PFSK-1 (cell line): ENCODE results near the gene TCF23.

ENCODE experiments used
- POLR2AphosphoS5 ChIP-seq: IDR thresholded peaks from 2 replicates; pipeline ENCODE4 v1.6.1; 2012; ENCODE audit warnings: low read depth, mild to moderate bottlenecking, control low read depth, low read length, moderate library complexity
- SIN3A ChIP-seq: IDR thresholded peaks from 2 replicates; pipeline ENCODE4 v1.6.1; 2012; ENCODE audit warnings: mild to moderate bottlenecking, low read length, moderate library complexity, borderline replicate concordance; ENCODE audit not compliant: insufficient read depth
- TAF1 ChIP-seq: IDR thresholded peaks from 2 replicates; pipeline ENCODE4 v1.6.1; 2012; ENCODE audit warnings: low read length, control low read depth, borderline replicate concordance; ENCODE audit not compliant: insufficient read depth
- TF ChIP-seq, protein P1 (sequence below), 2 experiments: IDR thresholded peaks; 2 replicates each; pipeline versions ENCODE4 v1.6.1 to v1.8.0; 2011 to 2012; ENCODE audit warnings: low read depth in 2 of 2, low read length in 2 of 2, control low read depth in 1 of 2, inconsistent platforms in 1 of 2, mild to moderate bottlenecking in 1 of 2, moderate library complexity in 1 of 2; ENCODE audit not compliant: insufficient read depth in 1 of 2

DNA sequence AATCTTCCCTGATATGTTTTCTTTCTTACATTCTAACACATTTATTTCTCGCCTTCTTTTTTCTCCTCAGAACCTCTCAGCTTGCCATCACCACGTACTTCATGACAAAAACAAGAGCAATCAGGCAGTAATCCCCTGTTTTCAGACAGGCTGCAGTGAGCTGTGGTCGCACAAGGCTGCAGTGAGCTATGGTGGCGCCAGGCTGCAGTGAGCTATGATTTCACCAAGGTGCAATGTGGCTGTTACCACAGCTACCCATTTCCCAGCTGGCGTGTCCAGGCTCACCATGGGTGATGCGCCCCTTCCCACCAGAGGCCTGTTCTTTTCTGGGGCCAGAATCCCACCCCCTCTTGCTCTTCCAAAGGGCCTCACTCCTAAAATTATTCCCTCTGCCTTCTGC is 25.8 kb downstream of the TCF23 start:
- no peak for TF ChIP-seq POLR2AphosphoS5
- no peak for TF ChIP-seq TAF1
- TF ChIP-seq, protein P1, sequence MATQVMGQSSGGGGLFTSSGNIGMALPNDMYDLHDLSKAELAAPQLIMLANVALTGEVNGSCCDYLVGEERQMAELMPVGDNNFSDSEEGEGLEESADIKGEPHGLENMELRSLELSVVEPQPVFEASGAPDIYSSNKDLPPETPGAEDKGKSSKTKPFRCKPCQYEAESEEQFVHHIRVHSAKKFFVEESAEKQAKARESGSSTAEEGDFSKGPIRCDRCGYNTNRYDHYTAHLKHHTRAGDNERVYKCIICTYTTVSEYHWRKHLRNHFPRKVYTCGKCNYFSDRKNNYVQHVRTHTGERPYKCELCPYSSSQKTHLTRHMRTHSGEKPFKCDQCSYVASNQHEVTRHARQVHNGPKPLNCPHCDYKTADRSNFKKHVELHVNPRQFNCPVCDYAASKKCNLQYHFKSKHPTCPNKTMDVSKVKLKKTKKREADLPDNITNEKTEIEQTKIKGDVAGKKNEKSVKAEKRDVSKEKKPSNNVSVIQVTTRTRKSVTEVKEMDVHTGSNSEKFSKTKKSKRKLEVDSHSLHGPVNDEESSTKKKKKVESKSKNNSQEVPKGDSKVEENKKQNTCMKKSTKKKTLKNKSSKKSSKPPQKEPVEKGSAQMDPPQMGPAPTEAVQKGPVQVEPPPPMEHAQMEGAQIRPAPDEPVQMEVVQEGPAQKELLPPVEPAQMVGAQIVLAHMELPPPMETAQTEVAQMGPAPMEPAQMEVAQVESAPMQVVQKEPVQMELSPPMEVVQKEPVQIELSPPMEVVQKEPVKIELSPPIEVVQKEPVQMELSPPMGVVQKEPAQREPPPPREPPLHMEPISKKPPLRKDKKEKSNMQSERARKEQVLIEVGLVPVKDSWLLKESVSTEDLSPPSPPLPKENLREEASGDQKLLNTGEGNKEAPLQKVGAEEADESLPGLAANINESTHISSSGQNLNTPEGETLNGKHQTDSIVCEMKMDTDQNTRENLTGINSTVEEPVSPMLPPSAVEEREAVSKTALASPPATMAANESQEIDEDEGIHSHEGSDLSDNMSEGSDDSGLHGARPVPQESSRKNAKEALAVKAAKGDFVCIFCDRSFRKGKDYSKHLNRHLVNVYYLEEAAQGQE (IDR thresholded peaks at IDR 0.05; ENCODE audit: insufficient read depth in 1 of 2, low read depth in 2 of 2, low read length in 2 of 2), result no peak
- TF ChIP-seq SIN3A, result no peak
